Transverse colon (tissue), 4 donors: ENCODE results near the gene SALL2. TPM values are rescaled to one million over a fixed set of nuclear protein-coding genes. Genes with fewer than 3 reads are reported as not detected.

Experiments
- DNase-seq: peaks from one replicate; pipeline ENCODE4 v3.0.0-alpha.2; 2019
- H3K27ac ChIP-seq, 4 donors: fragments of 200-600 bp; sonication (generic); 2 replicates each; pipeline ENCODE4 v1.5.1; 2016 to 2018; ENCODE audit warnings: inconsistent platforms in 4 of 4
- H3K27me3 ChIP-seq: fragments of 200-600 bp; sonication (generic); 2 replicates; pipeline ENCODE4 v1.5.1; 2017; ENCODE audit warnings: inconsistent platforms
- H3K36me3 ChIP-seq, 4 donors: fragments of 200-600 bp; sonication (generic); 2 replicates each; pipeline ENCODE4 v1.5.1; 2017 to 2019; ENCODE audit warnings: inconsistent platforms in 4 of 4
- H3K4me1 ChIP-seq, 4 donors: fragments of 200-600 bp; sonication (generic); 2 replicates each; pipeline ENCODE4 v1.5.1; 2017 to 2020; ENCODE audit warnings: inconsistent platforms in 4 of 4
- H3K4me3 ChIP-seq, 4 donors: fragments of 200-600 bp; sonication (generic); 1 replicate in 1 of 4; 2 replicates in 3 of 4; pipeline versions ENCODE4 v1.5.1 to v1.6.1; 2017 to 2019; ENCODE audit warnings: inconsistent platforms in 4 of 4
- H3K9me3 ChIP-seq, 2 donors: fragments of 200-600 bp; sonication (generic); 2 replicates each; pipeline ENCODE4 v1.5.1; 2017 to 2019; ENCODE audit warnings: inconsistent platforms in 2 of 2
- EP300 ChIP-seq: sonication (generic); formaldehyde crosslinking; IDR thresholded peaks from one replicate; pipeline ENCODE4 v1.6.1; 2017; ENCODE audit warnings: antibody characterized with exemption, low read depth
- POLR2A ChIP-seq: fragments of 450-650 bp; IDR thresholded peaks from one replicate; pipeline ENCODE4 v1.6.1; 2016; ENCODE audit warnings: antibody characterized with exemption, mild to moderate bottlenecking, moderate library complexity
- POLR2AphosphoS5 ChIP-seq, 3 donors: sonication (generic); formaldehyde crosslinking; IDR thresholded peaks; one replicate each; pipeline ENCODE4 v1.6.1; 2016; ENCODE audit warnings: antibody characterized with exemption in 3 of 3
- WGBS, 2 donors: methylation state at CpG; one replicate each; pipeline ENCODE4 v1.1.5; 2018; ENCODE audit warnings: low coverage in 1 of 2; 5-methylcytosine and 5-hydroxymethylcytosine counted together
- in situ Hi-C, 4 donors: fragments of 200-750 bp; cut with MboI; loops; one replicate each; pipeline versions ENCODE4 v1.15.0 to v1.15.1; 2017; ENCODE audit warnings: low sequenced_read_pairs in 3 of 4, low pct_ligation_motif_present in 1 of 4, low pct_unique_long_range_greater_than_20kb in 1 of 4
- intact Hi-C: fragments of 100-400 bp; cut with DNase I; formaldehyde crosslinking; loops from one replicate; pipeline ENCODE4 v1.15.1; 2023; ENCODE audit warnings: low total_unique reads
- total RNA-seq, 4 donors: library from RNA; depleted of rRNA; stranded (reverse); fragments of >200 nt; gene quantifications; one replicate each; pipeline ENCODE4 v1.1.0, GENCODE V29; 2016
- TF ChIP-seq, protein P1 (sequence below), 5 experiments: fragments of 200-600 bp in 3 of 5; fragments of 450-650 bp in 2 of 5; sonication (generic) in 3 of 5; IDR thresholded peaks; 1 replicate in 2 of 5; 2 replicates in 3 of 5; pipeline ENCODE4 v1.5.1; 2016 to 2017; ENCODE audit warnings: antibody characterized with exemption in 5 of 5, inconsistent platforms in 3 of 5, mild to moderate bottlenecking in 2 of 5, moderate library complexity in 1 of 5

SALL2 gene
- total RNA-seq, 4 donors from 2014 or later, result 2.2 to 36.3 (median 4.2) TPM

DNA sequence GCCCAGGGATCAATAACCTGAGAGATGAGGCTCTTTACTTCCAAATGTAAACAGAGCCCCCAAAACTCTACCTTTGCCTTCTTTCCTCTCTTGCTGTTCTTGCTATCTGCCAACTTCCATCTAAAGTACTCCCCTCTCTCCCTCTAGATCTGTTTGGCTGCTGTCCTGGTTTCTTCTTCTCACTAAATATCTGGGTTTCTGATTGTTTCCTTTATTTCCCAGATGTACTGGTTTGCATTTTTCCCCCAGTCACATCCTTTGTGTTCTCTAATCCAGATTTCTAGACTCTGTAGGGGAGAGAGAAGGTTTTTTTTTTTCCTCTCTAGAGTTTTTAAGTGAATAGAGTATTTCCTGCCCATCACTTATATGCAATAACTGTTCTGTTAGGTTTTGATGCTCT lies 7.1 kb upstream of the SALL2 start:
- Histone ChIP-seq H3K27ac (no peak overlapping the region), H3K4me3 (no peak overlapping the region), H3K4me1 (peaks cover 0 to 4% (median 0%) of the 10 kb centered on the region in 4 donors), H3K27me3 (peaks cover 50% of the 10 kb centered on the region), H3K9me3 (no peaks in the 10 kb centered on the region), H3K36me3 (no peaks in the 10 kb centered on the region)
- in situ Hi-C loops, result no loop called here
- no peak for DNase-seq
- intact Hi-C loops, result no loop called here
- TF ChIP-seq, protein P1, sequence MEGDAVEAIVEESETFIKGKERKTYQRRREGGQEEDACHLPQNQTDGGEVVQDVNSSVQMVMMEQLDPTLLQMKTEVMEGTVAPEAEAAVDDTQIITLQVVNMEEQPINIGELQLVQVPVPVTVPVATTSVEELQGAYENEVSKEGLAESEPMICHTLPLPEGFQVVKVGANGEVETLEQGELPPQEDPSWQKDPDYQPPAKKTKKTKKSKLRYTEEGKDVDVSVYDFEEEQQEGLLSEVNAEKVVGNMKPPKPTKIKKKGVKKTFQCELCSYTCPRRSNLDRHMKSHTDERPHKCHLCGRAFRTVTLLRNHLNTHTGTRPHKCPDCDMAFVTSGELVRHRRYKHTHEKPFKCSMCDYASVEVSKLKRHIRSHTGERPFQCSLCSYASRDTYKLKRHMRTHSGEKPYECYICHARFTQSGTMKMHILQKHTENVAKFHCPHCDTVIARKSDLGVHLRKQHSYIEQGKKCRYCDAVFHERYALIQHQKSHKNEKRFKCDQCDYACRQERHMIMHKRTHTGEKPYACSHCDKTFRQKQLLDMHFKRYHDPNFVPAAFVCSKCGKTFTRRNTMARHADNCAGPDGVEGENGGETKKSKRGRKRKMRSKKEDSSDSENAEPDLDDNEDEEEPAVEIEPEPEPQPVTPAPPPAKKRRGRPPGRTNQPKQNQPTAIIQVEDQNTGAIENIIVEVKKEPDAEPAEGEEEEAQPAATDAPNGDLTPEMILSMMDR (IDR thresholded peaks at IDR 0.05), result no peak
- TF ChIP-seq POLR2AphosphoS5 (IDR thresholded peaks at IDR 0.05) (no peak), POLR2A (no peak), EP300 (no peak)

DNA sequence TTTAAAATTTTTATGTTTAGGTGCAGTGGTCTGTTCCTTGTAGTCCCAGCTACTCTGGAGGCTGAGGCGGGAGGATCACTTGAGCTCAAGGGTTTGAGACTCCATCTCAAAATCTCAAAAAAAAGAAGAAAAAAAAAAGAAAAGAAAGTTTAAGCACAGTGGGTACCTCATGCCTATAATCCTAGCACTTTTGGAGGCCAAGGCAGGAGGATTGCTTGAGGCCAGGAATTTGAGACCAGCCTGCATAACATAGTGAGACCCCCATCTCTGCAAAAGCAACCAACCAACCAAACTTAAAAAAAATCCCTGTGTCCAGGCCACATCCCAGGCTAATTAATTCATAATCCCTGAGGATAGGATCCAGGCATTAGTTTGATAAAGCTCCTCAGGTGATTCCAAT lies 3.4 kb upstream of the SALL2 start:
- Histone ChIP-seq H3K27me3 (peaks cover 14% of the 10 kb centered on the region), H3K4me1 (peaks cover 0 to 15% (median 3%) of the 10 kb centered on the region in 4 donors), H3K9me3 (no peaks in the 10 kb centered on the region), H3K36me3 (no peaks in the 10 kb centered on the region), H3K27ac (no peak overlapping the region), H3K4me3 (no peak overlapping the region)
- TF ChIP-seq, protein P1 (IDR thresholded peaks at IDR 0.05), result no peak
- no peak for TF ChIP-seq POLR2AphosphoS5 (IDR thresholded peaks at IDR 0.05)
- intact Hi-C loops, result no loop called here
- WGBS, 2 donors, result 86 to 93% methylated on average over 1 of the region's 1 CpG
- in situ Hi-C loops, result no loop called here
- no peak for DNase-seq

DNA sequence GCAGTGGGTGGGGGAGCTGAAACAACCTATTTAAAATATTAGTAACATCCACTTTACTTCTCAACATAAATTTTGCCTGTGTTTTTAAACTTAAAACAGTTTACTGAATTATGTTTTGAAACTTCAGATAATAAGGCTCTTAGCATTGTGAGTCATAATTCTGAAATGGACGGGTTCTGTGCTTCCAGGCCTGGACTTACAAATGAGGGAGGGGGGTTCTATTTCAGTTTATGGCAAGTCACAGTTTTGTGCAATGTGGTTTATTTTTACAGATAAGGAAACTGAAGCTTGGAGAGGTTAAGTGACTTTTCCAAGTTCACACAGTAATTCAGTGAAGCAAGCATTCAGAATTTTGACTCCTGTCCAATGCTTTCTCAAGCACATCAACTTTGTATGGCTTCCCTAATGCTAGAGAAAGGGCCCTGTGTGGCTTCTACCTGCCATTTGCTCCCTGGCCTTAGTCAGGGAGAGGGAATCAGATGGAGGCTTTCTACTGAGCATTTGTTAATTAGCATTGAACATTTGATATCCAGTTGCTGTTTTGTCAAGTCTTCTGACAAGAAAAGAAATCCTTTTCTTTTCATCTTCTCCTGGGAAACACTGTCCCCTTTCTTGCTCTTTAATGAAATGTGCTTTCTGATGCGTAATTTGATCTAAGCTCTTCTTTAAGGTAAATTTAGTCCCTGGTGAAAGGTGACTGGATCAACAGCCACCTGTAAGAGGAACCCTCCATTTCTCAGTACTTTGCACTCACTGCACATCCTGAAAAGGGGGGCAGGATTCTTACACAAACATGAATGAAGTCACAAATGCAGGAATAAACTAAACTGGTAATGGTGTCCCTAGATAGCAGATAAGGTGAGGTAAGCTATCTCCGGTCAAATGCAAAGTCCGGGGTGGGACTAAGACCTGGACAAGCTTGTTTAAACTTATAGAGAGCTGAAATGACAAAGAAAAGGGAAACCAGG lies 2.5 kb upstream of the SALL2 start:
- no peak for DNase-seq
- no peak overlapping the region for H3K4me3 ChIP-seq
- TF ChIP-seq EP300 (no peak), POLR2AphosphoS5 (IDR thresholded peaks at IDR 0.05) (no peak), POLR2A (no peak)
- TF ChIP-seq, protein P1 (IDR thresholded peaks at IDR 0.05), result no peak
- intact Hi-C loops, result no loop called here
- 56 to 69% methylated on average over 3 to 4 of the region's 4 CpGs for WGBS, 2 donors
- H3K27me3 ChIP-seq, result peaks cover 5% of the 10 kb centered on the region
- in situ Hi-C loops, result no loop called here
- H3K27ac ChIP-seq, result no peak overlapping the region
- no peaks in the 10 kb centered on the region for H3K9me3 ChIP-seq
- no peaks in the 10 kb centered on the region for H3K36me3 ChIP-seq
- peaks cover 0 to 15% (median 3%) of the 10 kb centered on the region in 4 donors for H3K4me1 ChIP-seq

DNA sequence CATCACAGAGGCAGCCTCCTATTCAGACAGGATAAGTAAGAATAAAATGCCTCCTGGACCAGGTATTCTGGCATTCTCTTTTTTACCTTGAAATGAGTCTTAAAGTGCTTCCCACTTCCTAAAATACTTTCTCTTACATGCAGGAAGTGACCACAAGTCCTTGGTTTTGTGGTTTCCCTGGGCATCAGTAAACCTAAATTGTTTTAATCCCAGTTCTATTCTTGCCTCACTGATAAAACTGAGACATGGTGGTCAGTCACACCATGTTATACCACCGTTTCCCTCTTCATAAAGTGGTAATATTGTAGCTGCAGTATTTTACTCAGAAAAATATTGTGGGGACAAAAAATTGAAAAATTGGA lies 1.2 kb upstream of the SALL2 start:
- Histone ChIP-seq H3K36me3 (no peaks in the 10 kb centered on the region), H3K27ac (no peak overlapping the region), H3K9me3 (no peaks in the 10 kb centered on the region), H3K4me1 (peaks cover 0 to 15% (median 3%) of the 10 kb centered on the region in 4 donors), H3K4me3 (no peak overlapping the region), H3K27me3 (no peaks in the 10 kb centered on the region)
- TF ChIP-seq POLR2AphosphoS5 (IDR thresholded peaks at IDR 0.05), result no peak
- TF ChIP-seq, protein P1 (IDR thresholded peaks at IDR 0.05), result no peak
- TF ChIP-seq EP300, result no peak
- TF ChIP-seq POLR2A, result no peak
- in situ Hi-C loops (no loop called here), intact Hi-C loops (no loop called here)
- 50 to 57% methylated on average over 1 of the region's 1 CpG for WGBS, 2 donors
- no peak for DNase-seq
